Osteoblast (primary cell): ENCODE data around the gene NCOA1. TPM values are rescaled to one million over a fixed set of nuclear protein-coding genes. Genes with fewer than 3 reads are reported as not detected.
"Not testable (repeated sequence)": the region's sequence is repeated elsewhere in the genome, so short reads cannot be mapped to it uniquely, and the experiment has no call there.

Source experiments
- DNase-seq: peaks from one replicate; pipeline ENCODE4 v3.0.0; 2011; ENCODE audit warnings: low spot score, mixed read lengths; ENCODE audit not compliant: insufficient read length; ENCODE audit errors: missing footprints
- H2AFZ ChIP-seq: 2 replicates; pipeline ENCODE4 v1.6.0; 2011; ENCODE audit warnings: mild to moderate bottlenecking, low read length
- H3K27ac ChIP-seq: 2 replicates; pipeline ENCODE4 v1.5.1; 2011; ENCODE audit warnings: mild to moderate bottlenecking, low read depth, low read length, moderate library complexity
- H3K27me3 ChIP-seq: 2 replicates; pipeline ENCODE4 v1.6.0; 2012; ENCODE audit warnings: mild to moderate bottlenecking, control low read depth, inconsistent platforms, low read length, moderate library complexity; ENCODE audit not compliant: insufficient read depth
- H3K36me3 ChIP-seq: 2 replicates; pipeline ENCODE4 v1.5.1; 2011; ENCODE audit warnings: mild to moderate bottlenecking, low read length, control low read depth, moderate library complexity; ENCODE audit not compliant: insufficient read depth
- H3K4me1 ChIP-seq: 2 replicates; pipeline ENCODE4 v1.5.1; 2011; ENCODE audit warnings: mild to moderate bottlenecking, low read length, control low read depth, moderate library complexity; ENCODE audit not compliant: insufficient read depth
- H3K4me2 ChIP-seq: 2 replicates; pipeline ENCODE4 v1.6.0; 2011; ENCODE audit warnings: mild to moderate bottlenecking, low read length; ENCODE audit not compliant: insufficient read depth
- H3K4me3 ChIP-seq: fragments of 200-600 bp; sonication (generic); 3 replicates; pipeline ENCODE4 v1.5.1; 2012; ENCODE audit warnings: mild to moderate bottlenecking, low read length, inconsistent platforms; ENCODE audit not compliant: insufficient read depth
- H3K79me2 ChIP-seq: 2 replicates; pipeline ENCODE4 v1.6.0; 2012; ENCODE audit warnings: mild to moderate bottlenecking, low read length, control low read depth, inconsistent platforms; ENCODE audit not compliant: insufficient read depth
- H3K9me3 ChIP-seq: 2 replicates; pipeline ENCODE4 v1.5.1; 2011; ENCODE audit warnings: low read depth, low read length, control low read depth
- H4K20me1 ChIP-seq: 2 replicates; pipeline ENCODE4 v1.6.0; 2012; ENCODE audit warnings: mild to moderate bottlenecking, low read length, control low read depth; ENCODE audit not compliant: insufficient read depth
- total RNA-seq: library from RNA; depleted of rRNA; stranded (reverse); fragments of >200 nt; gene quantifications from 2 replicates; pipeline ENCODE4 v1.2.3, GENCODE V29; 2012
- TF ChIP-seq, protein P1 (sequence below): IDR thresholded peaks from 2 replicates; pipeline ENCODE4 v1.5.1; 2011; ENCODE audit warnings: mild to moderate bottlenecking, low read depth, low read length, moderate library complexity; ENCODE audit errors: extremely low read depth

Gene NCOA1
- total RNA-seq, 1 donor, result 23.2 TPM

DNA sequence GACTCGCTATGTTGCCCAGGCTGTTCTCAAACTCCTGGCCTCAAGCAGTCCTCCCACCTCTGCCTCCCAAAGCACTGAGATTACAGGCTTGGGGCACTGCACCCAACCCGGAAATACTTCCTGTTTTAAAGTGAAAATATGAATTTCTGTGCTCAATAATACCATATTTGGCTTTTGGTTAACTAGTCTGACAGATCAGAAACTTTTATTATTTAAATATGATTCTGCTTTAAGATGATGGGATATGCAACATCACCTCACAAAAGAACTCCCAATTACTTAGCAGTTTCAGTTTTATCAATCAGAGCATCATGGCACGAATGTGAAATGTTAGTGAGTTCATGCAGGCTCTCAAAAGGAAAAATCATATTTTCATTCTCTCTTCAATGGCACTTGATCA is 181.5 kb downstream of the NCOA1 start:
- Histone ChIP-seq H3K79me2 (no peaks in the 10 kb centered on the region), H3K27ac (no peak overlapping the region), H4K20me1 (no peaks in the 10 kb centered on the region), H3K9me3 (no peaks in the 10 kb centered on the region), H3K4me1 (peaks cover 3% of the 10 kb centered on the region), H2AFZ (no peak overlapping the region), H3K4me3 (no peak overlapping the region), H3K36me3 (no peaks in the 10 kb centered on the region), H3K4me2 (no peak overlapping the region), H3K27me3 (no peaks in the 10 kb centered on the region)
- no peak for DNase-seq
- TF ChIP-seq, protein P1, sequence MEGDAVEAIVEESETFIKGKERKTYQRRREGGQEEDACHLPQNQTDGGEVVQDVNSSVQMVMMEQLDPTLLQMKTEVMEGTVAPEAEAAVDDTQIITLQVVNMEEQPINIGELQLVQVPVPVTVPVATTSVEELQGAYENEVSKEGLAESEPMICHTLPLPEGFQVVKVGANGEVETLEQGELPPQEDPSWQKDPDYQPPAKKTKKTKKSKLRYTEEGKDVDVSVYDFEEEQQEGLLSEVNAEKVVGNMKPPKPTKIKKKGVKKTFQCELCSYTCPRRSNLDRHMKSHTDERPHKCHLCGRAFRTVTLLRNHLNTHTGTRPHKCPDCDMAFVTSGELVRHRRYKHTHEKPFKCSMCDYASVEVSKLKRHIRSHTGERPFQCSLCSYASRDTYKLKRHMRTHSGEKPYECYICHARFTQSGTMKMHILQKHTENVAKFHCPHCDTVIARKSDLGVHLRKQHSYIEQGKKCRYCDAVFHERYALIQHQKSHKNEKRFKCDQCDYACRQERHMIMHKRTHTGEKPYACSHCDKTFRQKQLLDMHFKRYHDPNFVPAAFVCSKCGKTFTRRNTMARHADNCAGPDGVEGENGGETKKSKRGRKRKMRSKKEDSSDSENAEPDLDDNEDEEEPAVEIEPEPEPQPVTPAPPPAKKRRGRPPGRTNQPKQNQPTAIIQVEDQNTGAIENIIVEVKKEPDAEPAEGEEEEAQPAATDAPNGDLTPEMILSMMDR, result no peak

DNA sequence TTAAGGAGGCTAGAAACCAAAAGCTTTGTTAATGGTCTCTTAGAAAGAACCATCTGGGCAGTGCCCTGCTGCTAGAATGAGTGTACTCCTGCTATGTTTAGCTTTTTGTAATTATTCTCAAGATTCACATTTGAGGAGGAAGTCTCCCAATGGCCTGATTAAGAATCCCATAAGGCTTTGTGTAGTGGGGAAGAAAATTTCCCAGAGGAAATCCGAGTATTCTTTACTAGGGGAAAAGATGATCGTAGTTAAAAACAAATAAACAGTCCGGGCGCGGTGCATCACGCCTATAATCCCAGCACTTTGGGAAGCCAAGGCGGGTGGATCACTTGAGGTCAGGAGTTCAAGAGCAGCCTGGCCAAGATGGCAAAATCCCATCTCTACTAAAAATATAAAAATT is 184.3 kb downstream of the NCOA1 start:
- TF ChIP-seq, protein P1, result no peak
- H3K4me3 ChIP-seq, result no peak overlapping the region
- peaks cover 3% of the 10 kb centered on the region for H3K4me1 ChIP-seq
- DNase-seq, result no peak
- H3K9me3 ChIP-seq, result no peaks in the 10 kb centered on the region
- H3K36me3 ChIP-seq, result no peaks in the 10 kb centered on the region
- no peak overlapping the region for H3K4me2 ChIP-seq
- no peaks in the 10 kb centered on the region for H3K79me2 ChIP-seq
- no peak overlapping the region for H2AFZ ChIP-seq
- H4K20me1 ChIP-seq, result no peaks in the 10 kb centered on the region
- H3K27ac ChIP-seq, result no peak overlapping the region
- H3K27me3 ChIP-seq, result no peaks in the 10 kb centered on the region

DNA sequence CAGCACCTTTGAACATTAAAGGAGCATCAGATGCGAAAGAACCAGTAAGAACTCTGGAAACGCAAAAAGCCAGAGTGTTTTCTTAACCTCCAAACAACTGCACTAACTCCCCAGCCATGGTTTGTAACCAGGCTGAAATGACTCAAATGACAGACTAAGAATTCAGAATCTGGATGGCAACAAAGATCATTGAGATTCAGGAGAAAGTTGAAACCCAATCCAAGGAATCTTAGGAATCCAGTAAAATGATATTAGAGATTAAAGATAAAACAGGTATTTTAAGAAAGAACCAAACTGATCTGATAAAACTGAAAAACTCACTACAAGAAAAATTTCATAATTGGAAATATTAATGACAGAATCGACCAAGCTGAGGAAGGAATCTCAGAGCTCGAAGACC is 185.4 kb downstream of the NCOA1 start:
- Histone ChIP-seq H3K4me2 (no peak overlapping the region), H3K4me1 (peaks cover 3% of the 10 kb centered on the region), H3K9me3 (no peaks in the 10 kb centered on the region), H3K36me3 (no peaks in the 10 kb centered on the region), H2AFZ (no peak overlapping the region), H4K20me1 (no peaks in the 10 kb centered on the region), H3K27ac (no peak overlapping the region), H3K27me3 (no peaks in the 10 kb centered on the region), H3K4me3 (no peak overlapping the region), H3K79me2 (no peaks in the 10 kb centered on the region)
- no peak for DNase-seq
- TF ChIP-seq, protein P1, result no peak

DNA sequence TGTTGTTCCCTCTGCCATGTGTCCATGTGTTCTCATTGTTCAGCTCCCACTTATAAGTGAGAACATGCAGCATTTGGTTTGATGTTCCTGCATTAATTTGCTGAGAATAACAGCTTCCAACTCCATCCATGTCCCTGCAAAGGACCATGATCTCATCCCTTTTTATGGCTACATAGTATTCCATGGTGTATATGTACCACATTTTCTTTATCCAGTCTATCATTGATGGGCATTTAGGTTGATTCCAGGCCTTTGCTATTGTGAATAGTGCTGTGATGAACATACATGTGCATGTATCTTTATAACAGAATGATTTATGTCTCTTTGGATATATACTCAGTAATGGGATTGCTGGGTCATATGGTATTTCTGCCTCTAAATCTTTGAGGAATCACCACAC is 187.0 kb downstream of the NCOA1 start:
- not testable (repeated sequence) for H3K27me3 ChIP-seq

More for the DNA sequence above, 187.0 kb downstream of the NCOA1 start:
- not testable (repeated sequence) for H3K9me3 ChIP-seq, H4K20me1 ChIP-seq, DNase-seq, H2AFZ ChIP-seq, H3K36me3 ChIP-seq, H3K4me1 ChIP-seq, H3K4me3 ChIP-seq, H3K4me2 ChIP-seq, H3K27ac ChIP-seq, H3K79me2 ChIP-seq
